Vagina (tissue), 2 donors: ENCODE results near the gene SLC16A2. TPM values are rescaled to one million over a fixed set of nuclear protein-coding genes. Genes with fewer than 3 reads are reported as not detected.
A peak's percentile ranks its signal among the peaks of the same experiment; 100 is the strongest.

Experiments
- DNase-seq, 2 donors: peaks; one replicate each; pipeline ENCODE4 v3.0.0-alpha.2; 2017; ENCODE audit errors: extremely low spot score in 2 of 2
- H3K27ac ChIP-seq: fragments of 200-600 bp; sonication (generic); one replicate; pipeline ENCODE4 v1.5.1; 2019
- H3K27me3 ChIP-seq: fragments of 200-600 bp; sonication (generic); one replicate; pipeline ENCODE4 v1.5.1; 2019
- H3K36me3 ChIP-seq, 2 donors: fragments of 200-600 bp; sonication (generic); one replicate each; pipeline ENCODE4 v1.5.1; 2017 to 2019
- H3K4me1 ChIP-seq: fragments of 200-600 bp; sonication (generic); one replicate; pipeline ENCODE4 v1.5.1; 2019
- H3K4me3 ChIP-seq, 2 donors: fragments of 200-600 bp; sonication (generic); 1 replicate in 1 of 2; 2 replicates in 1 of 2; pipeline ENCODE4 v1.5.1; 2016 to 2019
- H3K9me3 ChIP-seq: fragments of 200-600 bp; sonication (generic); one replicate; pipeline ENCODE4 v1.5.1; 2019
- POLR2A ChIP-seq, 2 donors: fragments of 450-650 bp; IDR thresholded peaks; one replicate each; pipeline ENCODE4 v1.6.1; 2017; ENCODE audit warnings: antibody characterized with exemption in 2 of 2, mild to moderate bottlenecking in 2 of 2, moderate library complexity in 2 of 2
- POLR2AphosphoS5 ChIP-seq, 2 donors: sonication (generic); formaldehyde crosslinking; IDR thresholded peaks; one replicate each; pipeline ENCODE4 v1.9.0; 2017; ENCODE audit warnings: antibody characterized with exemption in 2 of 2, mild to moderate bottlenecking in 2 of 2, low read depth in 1 of 2; ENCODE audit not compliant: insufficient read depth in 1 of 2
- intact Hi-C: fragments of 100-400 bp; cut with DNase I; formaldehyde crosslinking; loops from one replicate; pipeline ENCODE4 v1.15.1; 2023
- total RNA-seq: library from RNA; depleted of rRNA; stranded (reverse); fragments of >200 nt; gene quantifications from one replicate; pipeline ENCODE4 v1.2.3, GENCODE V29; 2016
- TF ChIP-seq, protein P1 (sequence below), 3 experiments: fragments of 450-650 bp in 2 of 3; fragments of 200-600 bp in 1 of 3; sonication (generic) in 1 of 3; IDR thresholded peaks; one replicate each; pipeline ENCODE4 v1.5.1; 2017 to 2019; ENCODE audit warnings: antibody characterized with exemption in 3 of 3, mild to moderate bottlenecking in 2 of 3, moderate library complexity in 2 of 3

Gene SLC16A2
- total RNA-seq, 1 donor from 2014 or later = 6.9 TPM

DNA sequence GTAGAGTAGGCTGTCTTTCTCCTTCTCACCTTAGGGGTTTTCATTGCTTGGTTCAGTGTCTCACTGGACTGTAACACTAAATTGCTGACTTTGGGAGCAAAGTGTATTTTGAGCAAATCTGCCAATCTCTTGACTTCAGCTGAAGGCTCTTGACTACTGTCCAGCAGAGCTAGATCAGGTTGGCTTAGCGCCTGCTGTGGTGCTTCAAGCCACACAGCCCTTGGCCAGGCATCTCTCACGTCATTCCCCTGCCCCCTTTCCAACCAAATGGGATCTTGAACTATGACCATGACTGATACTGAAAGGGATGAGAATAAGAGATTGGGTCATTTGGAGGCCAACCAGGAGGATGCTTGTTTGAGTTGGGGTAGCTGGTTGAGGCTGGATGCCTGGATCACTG is 4.8 kb downstream of the SLC16A2 start:
- Histone ChIP-seq H3K36me3 (no peaks in the 10 kb centered on the region), H3K9me3 (no peaks in the 10 kb centered on the region), H3K27ac (no peak overlapping the region), H3K27me3 (no peaks in the 10 kb centered on the region), H3K4me3 (no peak overlapping the region), H3K4me1 (peaks cover 10% of the 10 kb centered on the region)
- DNase-seq = peak in 1 of 2 donors; percentile 58
- intact Hi-C loops = loop anchor here (10.0 kb wide), 1 partner anchor 109 kb away; no protein-coding TSS in a partner anchor
- TF ChIP-seq, protein P1, sequence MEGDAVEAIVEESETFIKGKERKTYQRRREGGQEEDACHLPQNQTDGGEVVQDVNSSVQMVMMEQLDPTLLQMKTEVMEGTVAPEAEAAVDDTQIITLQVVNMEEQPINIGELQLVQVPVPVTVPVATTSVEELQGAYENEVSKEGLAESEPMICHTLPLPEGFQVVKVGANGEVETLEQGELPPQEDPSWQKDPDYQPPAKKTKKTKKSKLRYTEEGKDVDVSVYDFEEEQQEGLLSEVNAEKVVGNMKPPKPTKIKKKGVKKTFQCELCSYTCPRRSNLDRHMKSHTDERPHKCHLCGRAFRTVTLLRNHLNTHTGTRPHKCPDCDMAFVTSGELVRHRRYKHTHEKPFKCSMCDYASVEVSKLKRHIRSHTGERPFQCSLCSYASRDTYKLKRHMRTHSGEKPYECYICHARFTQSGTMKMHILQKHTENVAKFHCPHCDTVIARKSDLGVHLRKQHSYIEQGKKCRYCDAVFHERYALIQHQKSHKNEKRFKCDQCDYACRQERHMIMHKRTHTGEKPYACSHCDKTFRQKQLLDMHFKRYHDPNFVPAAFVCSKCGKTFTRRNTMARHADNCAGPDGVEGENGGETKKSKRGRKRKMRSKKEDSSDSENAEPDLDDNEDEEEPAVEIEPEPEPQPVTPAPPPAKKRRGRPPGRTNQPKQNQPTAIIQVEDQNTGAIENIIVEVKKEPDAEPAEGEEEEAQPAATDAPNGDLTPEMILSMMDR (IDR thresholded peaks at IDR 0.05) = no peak
- TF ChIP-seq POLR2A (IDR thresholded peaks at IDR 0.05) = no peak
- no peak for TF ChIP-seq POLR2AphosphoS5 (IDR thresholded peaks at IDR 0.05; ENCODE audit: insufficient read depth in 1 of 2, low read depth in 1 of 2)

DNA sequence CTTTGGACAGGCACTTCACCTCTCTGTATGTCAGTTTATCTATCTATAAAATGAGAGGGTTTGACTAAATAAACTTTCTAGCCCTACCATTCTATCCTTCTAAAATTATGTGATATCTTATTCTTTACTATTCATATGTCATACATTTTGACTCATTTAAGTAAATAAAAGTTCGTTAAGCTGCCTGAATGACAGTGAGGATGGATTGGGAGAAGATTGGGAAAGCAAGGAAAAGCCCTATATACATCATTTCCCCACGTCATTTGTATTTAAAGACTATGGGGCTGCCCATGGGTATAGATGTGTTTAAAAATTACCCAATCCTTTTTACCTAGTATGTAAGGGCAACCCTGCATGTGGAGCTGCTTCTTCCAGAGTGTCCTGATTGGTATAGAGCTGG is 5.3 kb downstream of the SLC16A2 start:
- DNase-seq = no peak
- Histone ChIP-seq H3K4me1 (peaks cover 10% of the 10 kb centered on the region), H3K4me3 (no peak overlapping the region), H3K27me3 (no peaks in the 10 kb centered on the region), H3K27ac (no peak overlapping the region), H3K36me3 (no peaks in the 10 kb centered on the region), H3K9me3 (no peaks in the 10 kb centered on the region)
- TF ChIP-seq POLR2A (IDR thresholded peaks at IDR 0.05) (no peak), POLR2AphosphoS5 (IDR thresholded peaks at IDR 0.05; ENCODE audit: insufficient read depth in 1 of 2, low read depth in 1 of 2) (no peak)
- TF ChIP-seq, protein P1 (IDR thresholded peaks at IDR 0.05) = no peak
- intact Hi-C loops = loop anchor here (10.0 kb wide), 1 partner anchor 108 kb away; no protein-coding TSS in a partner anchor

DNA sequence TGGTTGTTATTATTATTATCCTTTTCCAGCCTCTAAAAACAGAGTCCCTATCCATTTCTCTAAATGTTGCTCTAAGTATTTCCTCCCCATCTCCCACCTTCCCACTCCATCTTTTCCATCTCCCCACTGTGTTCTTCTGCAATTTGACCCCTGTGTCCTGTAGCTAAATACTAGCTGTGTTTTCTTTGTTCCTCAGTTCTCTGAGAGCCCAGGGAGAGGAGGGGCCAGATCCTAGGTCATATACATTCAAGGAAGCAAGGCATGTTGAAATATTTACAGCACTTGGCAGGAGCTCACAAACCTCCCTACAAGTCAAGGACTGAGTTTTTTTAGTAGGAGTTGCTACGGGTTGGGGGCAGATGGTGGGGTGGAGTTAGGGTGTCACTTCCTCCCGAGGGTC is 10.5 kb downstream of the SLC16A2 start:
- TF ChIP-seq POLR2A (IDR thresholded peaks at IDR 0.05) = no peak
- TF ChIP-seq, protein P1 (IDR thresholded peaks at IDR 0.05) = no peak
- no peak for TF ChIP-seq POLR2AphosphoS5 (IDR thresholded peaks at IDR 0.05; ENCODE audit: insufficient read depth in 1 of 2, low read depth in 1 of 2)
- intact Hi-C loops = no loop called here
- Histone ChIP-seq H3K9me3 (no peaks in the 10 kb centered on the region), H3K36me3 (no peaks in the 10 kb centered on the region), H3K27me3 (no peaks in the 10 kb centered on the region), H3K27ac (no peak overlapping the region), H3K4me1 (no peaks in the 10 kb centered on the region), H3K4me3 (no peak overlapping the region)
- DNase-seq = no peak

DNA sequence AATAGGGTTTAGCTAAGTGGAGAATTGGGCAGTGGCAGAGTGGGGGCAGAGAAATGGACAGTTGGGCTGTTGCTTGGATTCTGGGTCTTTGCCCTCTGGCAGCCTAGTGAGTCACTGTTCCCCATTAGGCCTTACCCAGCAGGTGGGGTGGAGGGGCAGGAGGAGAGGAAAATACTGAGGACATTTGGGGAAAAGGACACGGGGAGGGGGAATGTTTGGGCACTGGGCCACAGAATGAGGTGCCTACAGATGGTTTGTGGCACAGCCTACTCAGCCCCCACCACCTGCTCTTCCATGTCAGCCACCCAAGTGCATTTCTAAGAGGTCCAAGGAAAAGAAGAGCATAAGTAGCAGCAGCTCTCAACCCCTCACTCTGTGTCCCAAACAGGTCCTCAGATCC is 13.0 kb downstream of the SLC16A2 start:
- Histone ChIP-seq H3K27me3 (no peaks in the 10 kb centered on the region), H3K4me1 (no peaks in the 10 kb centered on the region), H3K36me3 (no peaks in the 10 kb centered on the region), H3K27ac (no peak overlapping the region), H3K4me3 (no peak overlapping the region), H3K9me3 (no peaks in the 10 kb centered on the region)
- TF ChIP-seq, protein P1 (IDR thresholded peaks at IDR 0.05) = no peak
- TF ChIP-seq POLR2AphosphoS5 (IDR thresholded peaks at IDR 0.05; ENCODE audit: insufficient read depth in 1 of 2, low read depth in 1 of 2) (no peak), POLR2A (IDR thresholded peaks at IDR 0.05) (no peak)
- no peak for DNase-seq
- intact Hi-C loops = no loop called here

DNA sequence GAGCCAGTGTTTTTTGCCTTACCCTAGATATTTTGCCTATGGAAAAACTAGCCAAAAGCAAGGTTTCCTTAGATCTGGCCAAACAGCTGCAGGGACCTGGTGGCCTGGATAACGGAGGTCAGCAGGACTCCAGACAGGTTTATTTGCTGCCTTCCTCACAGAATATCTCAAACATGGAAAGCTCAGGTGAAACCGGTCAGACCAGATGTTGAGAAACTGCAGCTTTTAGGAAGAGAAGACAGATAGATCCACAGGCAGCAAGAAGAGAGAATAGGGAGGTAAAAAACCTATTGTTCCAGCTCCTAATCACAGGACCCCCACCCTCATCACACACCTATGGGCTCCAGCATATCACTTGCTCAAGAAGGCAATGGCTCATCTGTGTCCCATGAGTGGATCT is 16.2 kb downstream of the SLC16A2 start:
- intact Hi-C loops = no loop called here
- Histone ChIP-seq H3K4me1 (no peaks in the 10 kb centered on the region), H3K27me3 (no peaks in the 10 kb centered on the region), H3K27ac (no peak overlapping the region), H3K4me3 (no peak overlapping the region), H3K36me3 (no peaks in the 10 kb centered on the region), H3K9me3 (no peaks in the 10 kb centered on the region)
- TF ChIP-seq, protein P1 (IDR thresholded peaks at IDR 0.05) = no peak
- TF ChIP-seq POLR2AphosphoS5 (IDR thresholded peaks at IDR 0.05; ENCODE audit: insufficient read depth in 1 of 2, low read depth in 1 of 2) (no peak), POLR2A (IDR thresholded peaks at IDR 0.05) (no peak)
- no peak for DNase-seq
